GM12878 (cell line): ENCODE data around the gene OMD.

Experiments
- BHLHE40 ChIP-seq, 2 experiments: fragments of 450-650 bp in 1 of 2; IDR thresholded peaks; 2 replicates each; pipeline ENCODE4 v1.6.1; 2011 to 2017; ENCODE audit warnings: low read depth in 2 of 2, borderline replicate concordance in 1 of 2, improper control_type of control experiment in 1 of 2, low read length in 1 of 2, mild to moderate bottlenecking in 1 of 2
- EZH2 ChIP-seq: IDR thresholded peaks from 2 replicates; pipeline ENCODE4 v1.6.1; 2012; ENCODE audit warnings: low read depth, mild to moderate bottlenecking, control low read depth, inconsistent platforms, low read length, borderline replicate concordance; ENCODE audit not compliant: control insufficient read depth
- MXI1 ChIP-seq: fragments of 150-350 bp; IDR thresholded peaks from 2 replicates; pipeline ENCODE4 v1.6.1; 2011; ENCODE audit warnings: low read depth, mild to moderate bottlenecking, inconsistent platforms, low read length, improper control_type of control experiment
- POLR2A ChIP-seq: IDR thresholded peaks from 2 replicates; pipeline ENCODE4 v1.6.1; 2011; ENCODE audit warnings: low read depth, mild to moderate bottlenecking, low read length
- POLR2AphosphoS2 ChIP-seq: IDR thresholded peaks from 2 replicates; pipeline ENCODE4 v1.6.1; 2011; ENCODE audit warnings: low read depth, mild to moderate bottlenecking, low read length, improper control_type of control experiment, moderate library complexity
- SP1 ChIP-seq: IDR thresholded peaks from one replicate; pipeline ENCODE4 v1.6.1; 2011; ENCODE audit warnings: low read depth, low read length
- TAF1 ChIP-seq: IDR thresholded peaks from 2 replicates; pipeline ENCODE4 v1.6.1; 2011; ENCODE audit warnings: mild to moderate bottlenecking, low read depth, low read length, borderline replicate concordance
- TF ChIP-seq, protein P1 (sequence below): IDR thresholded peaks from 2 replicates; pipeline ENCODE4 v1.6.1; 2011; ENCODE audit warnings: low read depth, mild to moderate bottlenecking, low read length, moderate library complexity, borderline replicate concordance; ENCODE audit errors: extremely low read depth
- TF ChIP-seq, protein P2 (sequence below), 3 experiments: IDR thresholded peaks in 2 of 3; conservative IDR thresholded peaks in 1 of 3; 2 replicates each; pipeline ENCODE4 v1.5.1; 2011; ENCODE audit warnings: low read depth in 3 of 3, low read length in 3 of 3, mild to moderate bottlenecking in 3 of 3, control low read depth in 2 of 3, moderate library complexity in 2 of 3, inconsistent platforms in 1 of 3, mixed read lengths in 1 of 3; ENCODE audit not compliant: control insufficient read depth in 2 of 3, insufficient read depth in 1 of 3; ENCODE audit errors: extremely low read depth in 1 of 3

DNA sequence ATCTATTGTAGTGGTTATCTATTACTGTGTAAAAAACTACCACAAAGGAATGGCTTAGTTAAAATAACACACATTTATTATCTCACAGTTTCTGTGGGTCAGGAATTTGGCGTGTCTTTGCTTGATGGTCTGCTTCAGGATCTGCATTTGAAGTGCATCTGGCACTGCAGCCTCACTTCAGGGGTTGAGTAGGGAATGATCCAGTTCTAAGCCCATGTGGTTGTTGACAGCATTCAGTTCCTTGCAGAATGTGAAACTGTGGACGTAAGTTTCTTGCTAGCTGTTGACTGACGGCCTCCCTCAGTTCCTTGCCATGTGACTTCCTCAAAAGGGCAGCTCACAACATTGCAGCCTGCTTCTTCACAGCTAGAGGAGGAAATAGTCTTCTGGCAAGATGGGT, 17.8 kb downstream of the OMD start:
- TF ChIP-seq POLR2AphosphoS2 = no peak
- TF ChIP-seq, protein P1, sequence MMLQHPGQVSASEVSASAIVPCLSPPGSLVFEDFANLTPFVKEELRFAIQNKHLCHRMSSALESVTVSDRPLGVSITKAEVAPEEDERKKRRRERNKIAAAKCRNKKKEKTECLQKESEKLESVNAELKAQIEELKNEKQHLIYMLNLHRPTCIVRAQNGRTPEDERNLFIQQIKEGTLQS = no peak
- TF ChIP-seq SP1 = no peak
- TF ChIP-seq, protein P2, sequence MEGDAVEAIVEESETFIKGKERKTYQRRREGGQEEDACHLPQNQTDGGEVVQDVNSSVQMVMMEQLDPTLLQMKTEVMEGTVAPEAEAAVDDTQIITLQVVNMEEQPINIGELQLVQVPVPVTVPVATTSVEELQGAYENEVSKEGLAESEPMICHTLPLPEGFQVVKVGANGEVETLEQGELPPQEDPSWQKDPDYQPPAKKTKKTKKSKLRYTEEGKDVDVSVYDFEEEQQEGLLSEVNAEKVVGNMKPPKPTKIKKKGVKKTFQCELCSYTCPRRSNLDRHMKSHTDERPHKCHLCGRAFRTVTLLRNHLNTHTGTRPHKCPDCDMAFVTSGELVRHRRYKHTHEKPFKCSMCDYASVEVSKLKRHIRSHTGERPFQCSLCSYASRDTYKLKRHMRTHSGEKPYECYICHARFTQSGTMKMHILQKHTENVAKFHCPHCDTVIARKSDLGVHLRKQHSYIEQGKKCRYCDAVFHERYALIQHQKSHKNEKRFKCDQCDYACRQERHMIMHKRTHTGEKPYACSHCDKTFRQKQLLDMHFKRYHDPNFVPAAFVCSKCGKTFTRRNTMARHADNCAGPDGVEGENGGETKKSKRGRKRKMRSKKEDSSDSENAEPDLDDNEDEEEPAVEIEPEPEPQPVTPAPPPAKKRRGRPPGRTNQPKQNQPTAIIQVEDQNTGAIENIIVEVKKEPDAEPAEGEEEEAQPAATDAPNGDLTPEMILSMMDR (IDR thresholded peaks at IDR 0.05 in 2 of 3, conservative IDR thresholded peaks at IDR 0.05 in 1 of 3; ENCODE audit: control insufficient read depth in 2 of 3, extremely low read depth in 1 of 3, insufficient read depth in 1 of 3, low read depth in 3 of 3, low read length in 3 of 3) = no peak
- TF ChIP-seq POLR2A = peak; percentile 34; the same call in 1 of the 2 replicates
- no peak for TF ChIP-seq BHLHE40 (IDR thresholded peaks at IDR 0.05; ENCODE audit: borderline replicate concordance in 1 of 2, low read depth in 2 of 2, low read length in 1 of 2)
- no peak for TF ChIP-seq MXI1
- TF ChIP-seq TAF1 = no peak
- TF ChIP-seq EZH2 = no peak
